GM23248 (cell line): ENCODE results near the gene HBS1L. TPM values are rescaled to one million over a fixed set of nuclear protein-coding genes. Genes with fewer than 3 reads are reported as not detected.

Experiments
- DNase-seq: peaks from one replicate; pipeline ENCODE4 v3.0.0-alpha.2; 2015
- H2AFZ ChIP-seq: fragments of 200-600 bp; sonication (generic); 2 replicates; pipeline ENCODE4 v1.6.1; 2016; ENCODE audit warnings: antibody characterized with exemption
- H3F3A ChIP-seq: fragments of 200-600 bp; sonication (generic); 2 replicates; pipeline ENCODE4 v1.6.1; 2016; ENCODE audit warnings: mild to moderate bottlenecking, antibody characterized with exemption, mixed run types; ENCODE audit not compliant: insufficient read depth
- H3K27ac ChIP-seq: fragments of 200-600 bp; sonication (generic); 2 replicates; pipeline ENCODE4 v1.5.1; 2016; ENCODE audit warnings: mild to moderate bottlenecking
- H3K27me3 ChIP-seq: fragments of 200-600 bp; sonication (generic); replicated peaks from 2 replicates; pipeline ENCODE4 v1.6.1; 2016; ENCODE audit warnings: mild to moderate bottlenecking; ENCODE audit not compliant: insufficient read depth
- H3K36me3 ChIP-seq: fragments of 200-600 bp; sonication (generic); 2 replicates; pipeline ENCODE4 v1.6.1; 2016; ENCODE audit warnings: low read depth, mild to moderate bottlenecking
- H3K4me1 ChIP-seq: fragments of 200-600 bp; sonication (generic); 2 replicates; pipeline ENCODE4 v1.6.1; 2016; ENCODE audit warnings: mild to moderate bottlenecking; ENCODE audit not compliant: insufficient read depth
- H3K4me2 ChIP-seq: fragments of 200-600 bp; sonication (generic); one replicate; pipeline ENCODE4 v1.6.1; 2016; ENCODE audit warnings: mild to moderate bottlenecking; ENCODE audit not compliant: unreplicated experiment
- H3K4me3 ChIP-seq: fragments of 200-600 bp; sonication (generic); 2 replicates; pipeline ENCODE4 v1.5.1; 2016; ENCODE audit warnings: mild to moderate bottlenecking
- H3K79me2 ChIP-seq: fragments of 200-600 bp; sonication (generic); 2 replicates; pipeline ENCODE4 v1.6.1; 2016; ENCODE audit warnings: mild to moderate bottlenecking; ENCODE audit not compliant: insufficient read depth
- H3K9ac ChIP-seq: fragments of 200-600 bp; sonication (generic); 2 replicates; pipeline ENCODE4 v1.6.1; 2016; ENCODE audit warnings: mild to moderate bottlenecking
- H3K9me2 ChIP-seq: fragments of 200-600 bp; sonication (generic); 2 replicates; pipeline ENCODE4 v1.6.1; 2016; ENCODE audit warnings: mixed run types, mild to moderate bottlenecking, moderate library complexity; ENCODE audit not compliant: insufficient read depth
- H3K9me3 ChIP-seq: fragments of 200-600 bp; sonication (generic); one replicate; pipeline ENCODE4 v1.6.1; 2017; ENCODE audit warnings: low read depth
- H4K20me1 ChIP-seq: fragments of 200-600 bp; sonication (generic); 2 replicates; pipeline ENCODE4 v1.6.0; 2016; ENCODE audit not compliant: insufficient read depth
- EZH2 ChIP-seq: fragments of 200-600 bp; sonication (generic); IDR thresholded peaks from 2 replicates; pipeline ENCODE4 v1.6.1; 2018; ENCODE audit warnings: antibody characterized with exemption, mild to moderate bottlenecking; ENCODE audit not compliant: insufficient read depth, poor library complexity, severe bottlenecking
- EZH2phosphoT487 ChIP-seq: fragments of 200-600 bp; sonication (generic); IDR thresholded peaks from 2 replicates; pipeline ENCODE4 v1.6.1; 2018; ENCODE audit warnings: antibody characterized with exemption, moderate library complexity, mild to moderate bottlenecking, low read depth; ENCODE audit not compliant: insufficient read depth
- WGBS, 2 experiments: methylation state at CpG; one replicate each; pipeline ENCODE4 v1.1.6; 2015 to 2017; ENCODE audit warnings: low lambda C conversion rate in 2 of 2, low coverage in 1 of 2; ENCODE audit errors: missing lambda C conversion rate in 2 of 2; 5-methylcytosine and 5-hydroxymethylcytosine counted together
- in situ Hi-C: fragments of 300-500 bp; cut with MboI; formaldehyde crosslinking; loops from 2 replicates; pipeline ENCODE4 v1.15.0; 2020
- polyA plus RNA-seq: library from polyadenylated mRNA; unstranded; fragments of >200 nt; fragmentation: Nextera tagmentation; extraction: Ambion mirVana; gene quantifications from 2 replicates; pipeline ENCODE4 v1.2.1, GENCODE V29; 2016
- total RNA-seq: library from RNA; depleted of rRNA; stranded (reverse); fragments of >200 nt; shearing (Covaris generic); gene quantifications from 2 replicates; pipeline ENCODE4 v1.2.3, GENCODE V29; 2014

Gene HBS1L
- total and polyA plus RNA-seq, 2 experiments from 2014 or later, result 83.1 to 83.9 TPM

DNA sequence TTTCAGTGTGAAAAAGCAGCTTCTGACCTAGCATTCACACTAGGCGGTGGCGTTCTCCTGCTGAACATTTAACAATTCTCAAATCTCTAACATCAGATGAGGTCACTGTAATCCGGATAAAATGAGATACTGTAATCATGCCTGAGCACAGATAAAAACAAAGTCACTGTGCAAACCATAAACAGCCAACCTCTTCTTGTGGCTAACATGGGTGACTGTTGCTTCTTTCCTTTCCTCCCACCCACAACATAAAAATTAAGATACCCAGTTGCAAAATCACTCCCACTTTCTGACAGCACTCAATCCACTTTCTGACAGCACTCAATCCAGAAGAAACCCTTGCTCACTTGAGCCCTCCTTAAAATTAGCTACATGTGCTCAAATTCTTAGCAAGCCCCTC, 93.3 kb downstream of the HBS1L start:
- Histone ChIP-seq H3K27me3 (no peaks in the 10 kb centered on the region), H3K4me3 (no peak overlapping the region), H4K20me1 (no peaks in the 10 kb centered on the region), H3K4me1 (no peaks in the 10 kb centered on the region), H3K27ac (no peak overlapping the region), H3K36me3 (peaks cover 70% of the 10 kb centered on the region), H3K9ac (no peak overlapping the region), H2AFZ (no peak overlapping the region), H3K9me3 (no peaks in the 10 kb centered on the region), H3K79me2 (no peaks in the 10 kb centered on the region), H3F3A (no peaks in the 10 kb centered on the region), H3K4me2 (no peak overlapping the region), H3K9me2 (no peaks in the 10 kb centered on the region)
- DNase-seq, result no peak
- in situ Hi-C loops, result no loop called here
- TF ChIP-seq EZH2, result no peak
- TF ChIP-seq EZH2phosphoT487, result no peak
- WGBS, 2 experiments, result 97 to 98% methylated on average over 3 of the region's 3 CpGs

- in situ Hi-C loops, result no loop called here
- no peaks in the 10 kb centered on the region for H3K79me2 ChIP-seq
- H3K4me3 ChIP-seq, result no peak overlapping the region
- H3K27me3 ChIP-seq, result no peaks in the 10 kb centered on the region
- no peaks in the 10 kb centered on the region for H3K9me2 ChIP-seq
- H3K27ac ChIP-seq, result no peak overlapping the region
- DNase-seq, result no peak
- H4K20me1 ChIP-seq, result no peaks in the 10 kb centered on the region
- H3K9me3 ChIP-seq, result no peaks in the 10 kb centered on the region
- peaks cover 53% of the 10 kb centered on the region for H3K36me3 ChIP-seq
- no peak overlapping the region for H3K9ac ChIP-seq
- H3K4me1 ChIP-seq, result no peaks in the 10 kb centered on the region
- H3K4me2 ChIP-seq, result no peak overlapping the region
- H3F3A ChIP-seq, result no peaks in the 10 kb centered on the region
- H2AFZ ChIP-seq, result no peak overlapping the region
- TF ChIP-seq EZH2 (no peak), EZH2phosphoT487 (no peak)
These were observed 95.0 kb downstream of the HBS1L start for GRCh38 chr6:134959603-134960002.

DNA sequence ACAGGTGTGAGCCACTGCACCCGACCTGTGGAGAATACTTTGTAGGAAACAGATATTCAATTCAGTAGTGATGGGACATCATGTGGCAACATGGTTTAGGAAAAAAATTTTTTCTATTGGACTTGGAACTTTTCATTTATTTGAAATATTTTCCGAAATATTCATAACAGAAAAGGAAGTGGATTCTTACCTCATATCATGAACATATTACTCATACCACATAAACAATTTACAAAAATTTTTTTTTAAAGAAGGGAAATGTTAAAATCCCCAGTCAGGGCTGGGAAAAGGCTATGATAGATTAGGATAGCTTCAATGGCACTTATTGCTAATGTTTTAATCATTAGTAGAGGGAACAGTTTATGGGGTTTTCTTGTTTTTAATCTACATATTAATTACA, 97.9 kb downstream of the HBS1L start:
- 86 to 93% methylated on average over 2 of the region's 2 CpGs for WGBS, 2 experiments
- Histone ChIP-seq H3K36me3 (peaks cover 31% of the 10 kb centered on the region), H3K79me2 (no peaks in the 10 kb centered on the region), H3K27me3 (no peaks in the 10 kb centered on the region), H3K9me3 (no peaks in the 10 kb centered on the region), H3K4me3 (no peak overlapping the region), H3F3A (no peaks in the 10 kb centered on the region), H3K4me1 (no peaks in the 10 kb centered on the region), H2AFZ (no peak overlapping the region), H4K20me1 (no peaks in the 10 kb centered on the region), H3K9me2 (no peaks in the 10 kb centered on the region), H3K27ac (no peak overlapping the region), H3K9ac (no peak overlapping the region), H3K4me2 (no peak overlapping the region)
- no peak for TF ChIP-seq EZH2
- TF ChIP-seq EZH2phosphoT487, result no peak
- peak; percentile 20 for DNase-seq
- in situ Hi-C loops, result no loop called here

DNA sequence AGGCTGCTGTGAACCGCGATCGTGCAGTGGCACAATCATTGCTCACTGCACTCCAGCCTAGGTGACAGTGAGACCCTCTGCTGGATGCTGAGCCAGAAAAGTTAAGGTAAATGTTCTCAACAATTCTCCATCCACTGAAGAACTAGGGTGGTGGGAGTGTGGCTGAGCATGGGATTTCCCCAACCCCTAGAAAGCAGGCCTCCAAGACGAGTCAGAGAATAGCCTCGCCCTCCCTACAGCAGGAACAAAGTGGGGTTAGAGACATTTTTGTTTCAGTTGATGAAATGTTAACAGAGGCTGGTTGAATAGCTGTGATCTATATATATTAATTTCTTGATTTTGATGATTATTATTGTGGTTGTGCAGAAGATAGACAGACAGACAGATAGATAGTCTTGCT, 98.6 kb downstream of the HBS1L start:
- DNase-seq, result no peak
- Histone ChIP-seq H3K4me1 (no peaks in the 10 kb centered on the region), H3K36me3 (peaks cover 24% of the 10 kb centered on the region), H2AFZ (no peak overlapping the region), H3K9ac (no peak overlapping the region), H3K27ac (no peak overlapping the region), H3K27me3 (no peaks in the 10 kb centered on the region), H3K4me3 (no peak overlapping the region), H3K79me2 (no peaks in the 10 kb centered on the region), H3K4me2 (no peak overlapping the region), H3F3A (no peaks in the 10 kb centered on the region), H3K9me2 (no peaks in the 10 kb centered on the region), H3K9me3 (no peaks in the 10 kb centered on the region), H4K20me1 (no peaks in the 10 kb centered on the region)
- WGBS, 2 experiments, result 95 to 99% methylated on average over 5 of the region's 5 CpGs
- in situ Hi-C loops, result no loop called here
- no peak for TF ChIP-seq EZH2

- TF ChIP-seq EZH2 (no peak), EZH2phosphoT487 (no peak)
- H3F3A ChIP-seq, result no peaks in the 10 kb centered on the region
- no peaks in the 10 kb centered on the region for H3K4me1 ChIP-seq
- no peak for DNase-seq
- in situ Hi-C loops, result no loop called here
- H3K27me3 ChIP-seq, result no peaks in the 10 kb centered on the region
- H3K4me3 ChIP-seq, result no peak overlapping the region
- H3K9ac ChIP-seq, result no peak overlapping the region
- 93 to 96% methylated on average over 4 of the region's 4 CpGs for WGBS, 2 experiments
- no peaks in the 10 kb centered on the region for H4K20me1 ChIP-seq
- no peaks in the 10 kb centered on the region for H3K9me2 ChIP-seq
- H3K9me3 ChIP-seq, result no peaks in the 10 kb centered on the region
- H3K27ac ChIP-seq, result no peak overlapping the region
- no peaks in the 10 kb centered on the region for H3K79me2 ChIP-seq
- no peak overlapping the region for H3K4me2 ChIP-seq
- peaks cover 10% of the 10 kb centered on the region; the same call in 1 of the 2 replicates for H3K36me3 ChIP-seq
- no peak overlapping the region for H2AFZ ChIP-seq
These were observed 100.2 kb downstream of the HBS1L start for GRCh38 chr6:134954272-134955000.
